Measurements from ENCODE around the gene IDH3B. TPM values are rescaled to one million over a fixed set of nuclear protein-coding genes. Genes with fewer than 3 reads are reported as not detected.

IDH3B gene
- total RNA-seq, 1 donor from 2014 or later: 65.5 TPM

GRCh38 chr20:2657674-2658073 lies 6.3 kb downstream of the IDH3B start:
- H3K27ac ChIP-seq: no peak overlapping the region
- peaks cover 88% of the 10 kb centered on the region for H3K36me3 ChIP-seq
- intact Hi-C loops (cut with DNase I): no loop called here
- no peak for DNase-seq
- no peak overlapping the region for H3K4me3 ChIP-seq
- H3K9me3 ChIP-seq: no peaks in the 10 kb centered on the region
- H3K27me3 ChIP-seq: no peaks in the 10 kb centered on the region
- TF ChIP-seq, protein P1, sequence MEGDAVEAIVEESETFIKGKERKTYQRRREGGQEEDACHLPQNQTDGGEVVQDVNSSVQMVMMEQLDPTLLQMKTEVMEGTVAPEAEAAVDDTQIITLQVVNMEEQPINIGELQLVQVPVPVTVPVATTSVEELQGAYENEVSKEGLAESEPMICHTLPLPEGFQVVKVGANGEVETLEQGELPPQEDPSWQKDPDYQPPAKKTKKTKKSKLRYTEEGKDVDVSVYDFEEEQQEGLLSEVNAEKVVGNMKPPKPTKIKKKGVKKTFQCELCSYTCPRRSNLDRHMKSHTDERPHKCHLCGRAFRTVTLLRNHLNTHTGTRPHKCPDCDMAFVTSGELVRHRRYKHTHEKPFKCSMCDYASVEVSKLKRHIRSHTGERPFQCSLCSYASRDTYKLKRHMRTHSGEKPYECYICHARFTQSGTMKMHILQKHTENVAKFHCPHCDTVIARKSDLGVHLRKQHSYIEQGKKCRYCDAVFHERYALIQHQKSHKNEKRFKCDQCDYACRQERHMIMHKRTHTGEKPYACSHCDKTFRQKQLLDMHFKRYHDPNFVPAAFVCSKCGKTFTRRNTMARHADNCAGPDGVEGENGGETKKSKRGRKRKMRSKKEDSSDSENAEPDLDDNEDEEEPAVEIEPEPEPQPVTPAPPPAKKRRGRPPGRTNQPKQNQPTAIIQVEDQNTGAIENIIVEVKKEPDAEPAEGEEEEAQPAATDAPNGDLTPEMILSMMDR (IDR thresholded peaks at IDR 0.05): no peak
- H3K4me1 ChIP-seq: peaks cover 12% of the 10 kb centered on the region
- no peak for ATAC-seq

GRCh38 chr20:2657241-2657640 lies 6.8 kb downstream of the IDH3B start:
- H3K27me3 ChIP-seq: no peaks in the 10 kb centered on the region
- TF ChIP-seq, protein P1 (IDR thresholded peaks at IDR 0.05): no peak
- no peak overlapping the region for H3K27ac ChIP-seq
- H3K4me3 ChIP-seq: no peak overlapping the region
- DNase-seq (no peak), ATAC-seq (no peak)
- H3K9me3 ChIP-seq: no peaks in the 10 kb centered on the region
- peaks cover 12% of the 10 kb centered on the region for H3K4me1 ChIP-seq
- intact Hi-C loops (cut with DNase I): no loop called here
- H3K36me3 ChIP-seq: peaks cover 84% of the 10 kb centered on the region

DNA sequence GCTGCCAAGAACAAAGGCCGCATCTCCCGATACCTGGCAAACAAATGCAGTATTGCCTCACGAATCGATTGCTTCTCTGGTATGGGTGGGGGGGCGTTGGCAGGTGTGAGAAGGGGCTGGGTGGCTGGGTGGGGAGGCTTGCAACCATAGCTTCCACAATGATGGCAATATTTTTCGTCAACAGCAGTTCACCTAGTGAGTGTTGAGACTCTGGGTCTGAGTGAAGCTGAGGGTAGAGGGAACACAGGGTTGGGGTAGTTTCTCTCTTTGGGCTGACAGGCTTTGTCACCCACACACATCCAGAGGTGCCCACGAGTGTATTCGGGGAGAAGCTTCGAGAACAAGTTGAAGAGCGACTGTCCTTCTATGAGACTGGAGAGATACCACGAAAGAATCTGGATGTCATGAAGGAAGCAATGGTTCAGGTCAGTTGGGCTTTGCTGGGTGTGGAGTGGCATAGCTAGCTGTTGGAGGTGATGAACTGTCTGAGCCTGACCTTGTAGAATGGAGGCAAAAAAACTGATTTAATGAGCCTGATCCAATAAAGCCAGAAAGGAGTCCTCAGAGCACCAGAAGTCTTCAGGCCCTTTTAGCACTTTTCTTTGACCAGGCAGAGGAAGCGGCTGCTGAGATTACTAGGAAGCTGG lies 7.4 kb downstream of the IDH3B start:
- Histone ChIP-seq H3K36me3 (peaks cover 78% of the 10 kb centered on the region), H3K27me3 (no peaks in the 10 kb centered on the region), H3K9me3 (no peaks in the 10 kb centered on the region), H3K4me1 (peaks cover 12% of the 10 kb centered on the region), H3K4me3 (no peak overlapping the region), H3K27ac (no peak overlapping the region)
- intact Hi-C loops (cut with DNase I): no loop called here
- DNase-seq: no peak
- no peak for ATAC-seq
- TF ChIP-seq, protein P1 (IDR thresholded peaks at IDR 0.05): no peak

DNA sequence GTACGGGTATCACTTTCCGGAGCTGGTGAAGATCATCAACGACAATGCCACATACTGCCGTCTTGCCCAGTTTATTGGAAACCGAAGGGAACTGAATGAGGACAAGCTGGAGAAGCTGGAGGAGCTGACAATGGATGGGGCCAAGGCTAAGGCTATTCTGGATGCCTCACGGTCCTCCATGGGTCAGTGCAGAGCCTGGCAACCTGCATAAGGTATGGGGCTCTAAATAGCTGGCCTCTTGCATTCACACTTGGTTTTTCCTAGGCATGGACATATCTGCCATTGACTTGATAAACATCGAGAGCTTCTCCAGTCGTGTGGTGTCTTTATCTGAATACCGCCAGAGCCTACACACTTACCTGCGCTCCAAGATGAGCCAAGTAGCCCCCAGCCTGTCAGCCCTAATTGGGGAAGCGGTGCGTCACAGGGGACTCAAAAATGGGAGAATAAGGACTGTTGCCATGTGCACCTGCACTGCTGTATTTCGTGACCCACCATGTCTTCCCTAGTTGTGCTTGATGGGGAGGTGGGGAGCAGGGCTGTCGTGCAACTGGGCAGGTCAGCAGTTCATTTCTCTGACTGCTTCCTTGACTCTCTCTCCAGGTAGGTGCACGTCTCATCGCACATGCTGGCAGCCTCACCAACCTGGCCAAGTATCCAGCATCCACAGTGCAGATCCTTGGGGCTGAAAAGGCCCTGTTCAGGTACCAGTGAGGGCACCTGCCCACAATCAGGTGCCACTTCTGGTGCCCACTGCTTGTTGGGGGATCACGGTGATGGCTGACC lies 8.5 kb downstream of the IDH3B start:
- Histone ChIP-seq H3K27ac (no peak overlapping the region), H3K9me3 (no peaks in the 10 kb centered on the region), H3K27me3 (no peaks in the 10 kb centered on the region), H3K4me3 (no peak overlapping the region), H3K4me1 (peaks cover 19% of the 10 kb centered on the region), H3K36me3 (peaks cover 68% of the 10 kb centered on the region)
- TF ChIP-seq, protein P1 (IDR thresholded peaks at IDR 0.05): no peak
- ATAC-seq (no peak), DNase-seq (no peak)
- intact Hi-C loops (cut with DNase I): no loop called here

- TF ChIP-seq, protein P1 (IDR thresholded peaks at IDR 0.05): no peak
- Histone ChIP-seq H3K4me3 (no peak overlapping the region), H3K27me3 (no peaks in the 10 kb centered on the region), H3K9me3 (no peaks in the 10 kb centered on the region), H3K4me1 (peaks cover 19% of the 10 kb centered on the region), H3K27ac (no peak overlapping the region), H3K36me3 (peaks cover 62% of the 10 kb centered on the region)
- intact Hi-C loops (cut with DNase I): no loop called here
- DNase-seq (no peak), ATAC-seq (no peak)
Measured at GRCh38 chr20:2654831-2655230, 9.2 kb downstream of the IDH3B start.
